ENCODE measurements around the gene SSBP4. TPM values are rescaled to one million over a fixed set of nuclear protein-coding genes. Genes with fewer than 3 reads are reported as not detected.

The SSBP4 gene
- total and polyA plus RNA-seq, 9 of the 15 experiments (the other 6 are each of a cell fraction or from before 2014, with no cell fraction given), result 1.1 to 189 (median 39.0) TPM

- TF ChIP-seq BRCA1 (IDR thresholded peaks at IDR 0.05) (no peak), BRCA1 (CRISPR knock-in tag; IDR thresholded peaks at IDR 0.05) (no peak), VEZF1 (CRISPR knock-in tag; IDR thresholded peaks at IDR 0.05) (peak; percentile 96), ZNF79 (CRISPR knock-in tag; IDR thresholded peaks at IDR 0.05; ENCODE audit: low read depth) (peak; percentile 51), POU5F1 (IDR thresholded peaks at IDR 0.05; ENCODE audit: borderline replicate concordance, low read depth, low read length, partially characterized antibody) (no peak), PHF8 (IDR thresholded peaks at IDR 0.05; ENCODE audit: borderline replicate concordance, low read length) (peak; percentile 40; the same call in 1 of the 2 replicates), ELF1 (tag; IDR thresholded peaks at IDR 0.05) (no peak), YY1 (IDR thresholded peaks at IDR 0.05; ENCODE audit: borderline replicate concordance in 1 of 3, control insufficient read depth in 1 of 3, extremely low read depth in 1 of 3, insufficient read depth in 3 of 3, insufficient read length in 1 of 3, insufficient replicate concordance in 2 of 3, low read depth in 1 of 3, low read length in 2 of 3) (no peak), HDAC3 (IDR thresholded peaks at IDR 0.05; ENCODE audit: borderline replicate concordance, partially characterized antibody) (peak; percentile 69), CBX8 (IDR thresholded peaks at IDR 0.05; ENCODE audit: borderline replicate concordance, extremely low read depth, low read depth, low read length, poor library complexity, severe bottlenecking) (no peak), CHD1 (IDR thresholded peaks at IDR 0.05; ENCODE audit: low read length) (no peak), XRCC4 (IDR thresholded peaks at IDR 0.05; ENCODE audit: extremely low read depth, insufficient read depth, insufficient read length) (no peak), MXI1 (IDR thresholded peaks at IDR 0.05; ENCODE audit: low read depth, low read length) (no peak), TAF9B (IDR thresholded peaks at IDR 0.05; ENCODE audit: partially characterized antibody) (peak; percentile 81), NCOA1 (IDR thresholded peaks at IDR 0.05; ENCODE audit: low read depth) (no peak; the same call in 1 of the 2 replicates), PHTF2 (CRISPR knock-in tag; IDR thresholded peaks at IDR 0.05) (no peak), MECOM (CRISPR knock-in tag; IDR thresholded peaks at IDR 0.05) (peak; percentile 87), TBL1XR1 (IDR thresholded peaks at IDR 0.05; ENCODE audit: low read length in 2 of 2) (no peak; a peak in 1 of 4 replicates), HNRNPH1 (optimal IDR thresholded peaks at IDR 0.05; ENCODE audit: low read depth, low read length) (no peak), HINFP (tag; conservative IDR thresholded peaks at IDR 0.05; ENCODE audit: low read depth) (peak; percentile 97)
- TF ChIP-seq, protein P1, sequence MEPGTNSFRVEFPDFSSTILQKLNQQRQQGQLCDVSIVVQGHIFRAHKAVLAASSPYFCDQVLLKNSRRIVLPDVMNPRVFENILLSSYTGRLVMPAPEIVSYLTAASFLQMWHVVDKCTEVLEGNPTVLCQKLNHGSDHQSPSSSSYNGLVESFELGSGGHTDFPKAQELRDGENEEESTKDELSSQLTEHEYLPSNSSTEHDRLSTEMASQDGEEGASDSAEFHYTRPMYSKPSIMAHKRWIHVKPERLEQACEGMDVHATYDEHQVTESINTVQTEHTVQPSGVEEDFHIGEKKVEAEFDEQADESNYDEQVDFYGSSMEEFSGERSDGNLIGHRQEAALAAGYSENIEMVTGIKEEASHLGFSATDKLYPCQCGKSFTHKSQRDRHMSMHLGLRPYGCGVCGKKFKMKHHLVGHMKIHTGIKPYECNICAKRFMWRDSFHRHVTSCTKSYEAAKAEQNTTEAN (CRISPR knock-in tag; IDR thresholded peaks at IDR 0.05), result no peak
Measured at GRCh38 chr19:18415178-18415867, 3.9 kb upstream of the SSBP4 start (continued).

All from K562 (cell line).